Kidney epithelial cell (primary cell): ENCODE results near the gene PTGIS. TPM values are rescaled to one million over a fixed set of nuclear protein-coding genes. Genes with fewer than 3 reads are reported as not detected.

Experiments used
- DNase-seq: peaks from one replicate; pipeline ENCODE4 v3.0.0-alpha.2; 2010; ENCODE audit warnings: low read depth
- H3K27me3 ChIP-seq: 2 replicates; pipeline ENCODE4 v1.6.0; 2011; ENCODE audit warnings: low read length; ENCODE audit not compliant: control insufficient read depth, insufficient read depth
- H3K36me3 ChIP-seq: 2 replicates; pipeline ENCODE4 v1.5.1; 2011; ENCODE audit warnings: low read length; ENCODE audit not compliant: control insufficient read depth, insufficient read depth
- H3K4me3 ChIP-seq: 2 replicates; pipeline ENCODE4 v1.5.1; 2011; ENCODE audit warnings: low read depth, mild to moderate bottlenecking, control low read depth, low read length
- CTCF ChIP-seq: IDR thresholded peaks from 2 replicates; pipeline ENCODE4 v1.5.1; 2011; ENCODE audit warnings: mild to moderate bottlenecking, moderate library complexity, low read length, control low read depth, inconsistent platforms; ENCODE audit not compliant: insufficient read depth, poor library complexity, severe bottlenecking
- total RNA-seq: library from RNA; depleted of rRNA; stranded (reverse); fragments of >200 nt; gene quantifications from 2 replicates; pipeline ENCODE4 v1.2.3, GENCODE V29; 2015

Gene PTGIS
- total RNA-seq, 1 donor from 2014 or later, result 0.88 TPM

GRCh38 chr20:49461894-49462620 is 105.9 kb downstream of the PTGIS start:
- peaks cover 2% of the 10 kb centered on the region for H3K27me3 ChIP-seq
- no peak for TF ChIP-seq CTCF

GRCh38 chr20:49460916-49461315 is 107.0 kb downstream of the PTGIS start:
- no peak overlapping the region for H3K4me3 ChIP-seq
- no peak for TF ChIP-seq CTCF
- H3K27me3 ChIP-seq, result peaks cover 2% of the 10 kb centered on the region
- no peak for DNase-seq
- H3K36me3 ChIP-seq, result no peaks in the 10 kb centered on the region

More at GRCh38 chr20:49461894-49462620, 105.9 kb downstream of the PTGIS start:
- no peak for DNase-seq
- Histone ChIP-seq H3K36me3 (no peaks in the 10 kb centered on the region), H3K4me3 (no peak overlapping the region)

GRCh38 chr20:49460131-49460530 is 107.8 kb downstream of the PTGIS start:
- DNase-seq, result no peak
- H3K36me3 ChIP-seq, result no peaks in the 10 kb centered on the region
- peaks cover 2% of the 10 kb centered on the region for H3K27me3 ChIP-seq
- H3K4me3 ChIP-seq, result no peak overlapping the region
- TF ChIP-seq CTCF, result no peak

- peaks cover 2% of the 10 kb centered on the region for H3K27me3 ChIP-seq
- DNase-seq, result no peak
- H3K4me3 ChIP-seq, result no peak overlapping the region
- no peaks in the 10 kb centered on the region for H3K36me3 ChIP-seq
- no peak for TF ChIP-seq CTCF
Measured at GRCh38 chr20:49459684-49460083, 108.3 kb downstream of the PTGIS start.

GRCh38 chr20:49457444-49457843 is 110.5 kb downstream of the PTGIS start:
- no peak for DNase-seq
- Histone ChIP-seq H3K27me3 (peaks cover 2% of the 10 kb centered on the region), H3K36me3 (no peaks in the 10 kb centered on the region), H3K4me3 (no peak overlapping the region)
- no peak for TF ChIP-seq CTCF

- H3K4me3 ChIP-seq, result no peak overlapping the region
- peaks cover 2% of the 10 kb centered on the region for H3K27me3 ChIP-seq
Measured at GRCh38 chr20:49456646-49457045, 111.3 kb downstream of the PTGIS start.

More at GRCh38 chr20:49456646-49457045, 111.3 kb downstream of the PTGIS start:
- no peak for DNase-seq
- no peaks in the 10 kb centered on the region for H3K36me3 ChIP-seq
- TF ChIP-seq CTCF, result no peak
